Measurements from ENCODE around the gene HOXD4.

The HOXD4 gene

GRCh38 chr2:176126929-176127773, 24.2 kb upstream of the HOXD4 start:
- DNase-seq (ENCODE audit: low read depth), result no peak

GRCh38 chr2:176127774-176128072, 23.6 kb upstream of the HOXD4 start:
- DNase-seq (ENCODE audit: low read depth), result no peak

- no peak for DNase-seq (ENCODE audit: low read depth)
Observed at GRCh38 chr2:176128172-176128981, 23.0 kb upstream of the HOXD4 start.

GRCh38 chr2:176128982-176129796, 22.2 kb upstream of the HOXD4 start, which contains the start of gene HOXD8:
TSS of gene HOXD8 (plus strand) at chr2:176129705. CDS start at chr2:176130367, 662 bp downstream.
- DNase-seq (ENCODE audit: low read depth), result no peak

- DNase-seq (ENCODE audit: low read depth), result no peak
Observed at GRCh38 chr2:176129813-176130146, 21.6 kb upstream of the HOXD4 start.

- DNase-seq (ENCODE audit: low read depth), result no peak
Observed at GRCh38 chr2:176130147-176130956, 21.0 kb upstream of the HOXD4 start.

GRCh38 chr2:176130957-176131847, 20.1 kb upstream of the HOXD4 start:
- DNase-seq (ENCODE audit: low read depth), result no peak

- DNase-seq (ENCODE audit: low read depth), result no peak
Observed at GRCh38 chr2:176131848-176132158, 19.5 kb upstream of the HOXD4 start.

GRCh38 chr2:176132205-176133171, 18.9 kb upstream of the HOXD4 start:
- DNase-seq (ENCODE audit: low read depth), result no peak

GRCh38 chr2:176133389-176133788, 18.0 kb upstream of the HOXD4 start:
- no peak for DNase-seq (ENCODE audit: low read depth)

- no peak for DNase-seq (ENCODE audit: low read depth)
Observed at GRCh38 chr2:176134035-176134434, 17.3 kb upstream of the HOXD4 start.

- DNase-seq (ENCODE audit: low read depth), result no peak
Observed at GRCh38 chr2:176135035-176135440, 16.3 kb upstream of the HOXD4 start.

- DNase-seq (ENCODE audit: low read depth), result no peak
Observed at GRCh38 chr2:176136374-176137251, 14.7 kb upstream of the HOXD4 start.

- DNase-seq (ENCODE audit: low read depth), result no peak
Observed at GRCh38 chr2:176137252-176137580, 14.1 kb upstream of the HOXD4 start.

GRCh38 chr2:176137906-176138305, 13.4 kb upstream of the HOXD4 start:
- no peak for DNase-seq (ENCODE audit: low read depth)

- DNase-seq (ENCODE audit: low read depth), result no peak
Observed at GRCh38 chr2:176138526-176138922, 12.8 kb upstream of the HOXD4 start.

GRCh38 chr2:176138923-176139660, 12.3 kb upstream of the HOXD4 start:
- DNase-seq (ENCODE audit: low read depth), result no peak

Data from activated T-cell treated with anti-CD3 and anti-CD28 coated beads for 48 hours (primary cell).